Stimulated activated CD4-positive, alpha-beta T cell treated with anti-CD3 and anti-CD28 coated beads, Interleukin-12 subunit alpha, Interleukin-12 subunit beta, amount 100 ng/mL, for 48 hours (primary cell): ENCODE data around the gene C4BPA.

Experiments used
- DNase-seq, 3 donors: peaks; one replicate each; pipeline ENCODE4 v3.0.0-alpha.2; 2020; ENCODE audit warnings: low read depth in 2 of 3, low spot score in 1 of 3

Gene C4BPA

GRCh38 chr1:207103892-207104373, at the start of gene C4BPA:
C4BPA (plus strand) TSS chr1:207104233; CDS start chr1:207113026, 8,793 bp downstream.
- DNase-seq, result no peak

GRCh38 chr1:207054491-207054890, 49.5 kb upstream of the C4BPA start:
- no peak for DNase-seq

DNA sequence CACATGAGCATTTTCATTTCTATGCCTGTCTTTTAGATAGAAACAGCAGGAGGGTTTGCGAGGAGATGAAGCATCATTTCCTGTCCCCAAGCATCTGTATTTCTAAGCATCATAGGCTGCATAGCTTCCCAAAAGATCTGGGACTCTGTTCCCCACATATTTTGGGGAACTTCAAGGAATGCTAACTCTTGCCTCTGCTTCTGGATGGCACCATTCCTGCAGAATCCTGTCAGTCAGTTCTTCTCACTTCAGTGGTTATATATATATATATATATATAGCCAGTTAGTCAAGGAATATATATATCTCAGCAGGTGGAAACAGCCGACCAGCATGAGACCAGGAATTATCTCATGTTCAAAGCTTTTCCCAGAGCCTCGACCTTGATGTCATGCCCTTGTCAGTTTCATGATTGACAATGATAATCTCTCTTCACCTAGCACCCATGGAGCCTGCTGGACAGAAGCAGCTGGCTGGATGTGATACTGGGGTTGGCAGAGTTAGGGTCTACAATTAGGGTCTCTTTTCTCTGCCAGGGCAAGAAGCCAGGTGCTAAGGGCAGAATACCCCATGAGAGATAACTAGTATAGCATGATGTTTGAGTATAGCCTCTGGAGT, 48.5 kb upstream of the C4BPA start:
- no peak for DNase-seq

DNA sequence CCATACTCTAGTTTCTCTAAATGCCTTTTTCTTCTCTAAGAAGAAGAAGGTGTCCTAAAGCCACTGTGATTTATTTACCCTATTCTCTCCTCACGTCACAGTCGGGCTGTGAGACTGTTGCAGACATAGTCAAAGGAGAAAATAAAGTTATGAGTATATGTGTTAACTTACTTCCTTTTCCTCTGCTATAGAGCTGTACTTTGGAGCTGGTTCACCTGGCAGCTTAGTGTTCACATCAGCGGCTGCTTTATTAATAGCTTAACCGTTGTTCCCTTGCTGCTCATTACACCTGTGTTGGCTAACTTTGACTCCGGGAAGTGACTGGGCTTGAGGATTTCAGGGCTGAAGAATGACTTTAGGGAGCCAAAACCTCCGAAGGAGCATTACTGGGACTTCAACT, 47.4 kb upstream of the C4BPA start:
- no peak for DNase-seq

DNA sequence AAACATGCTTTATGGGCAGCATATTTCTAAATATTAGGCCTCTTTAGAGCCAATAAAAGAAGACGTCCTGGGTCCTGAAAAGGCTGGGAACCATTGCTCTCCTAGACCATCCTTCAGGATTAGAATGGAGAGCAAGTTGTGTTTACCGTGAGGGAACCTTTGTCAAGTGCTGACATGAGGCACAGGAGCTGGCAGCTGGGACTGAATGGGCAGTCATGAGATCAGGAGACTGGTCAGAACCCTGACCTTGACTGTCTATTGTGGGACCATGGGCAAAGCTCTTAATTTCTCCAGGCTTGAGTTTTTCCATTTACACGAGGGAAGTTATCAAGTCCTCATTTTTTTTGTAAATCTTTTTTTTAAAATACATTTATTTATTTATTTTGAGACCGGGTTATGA, 45.8 kb upstream of the C4BPA start:
- no peak for DNase-seq

GRCh38 chr1:207058878-207059867, 44.9 kb upstream of the C4BPA start:
- no peak for DNase-seq

DNA sequence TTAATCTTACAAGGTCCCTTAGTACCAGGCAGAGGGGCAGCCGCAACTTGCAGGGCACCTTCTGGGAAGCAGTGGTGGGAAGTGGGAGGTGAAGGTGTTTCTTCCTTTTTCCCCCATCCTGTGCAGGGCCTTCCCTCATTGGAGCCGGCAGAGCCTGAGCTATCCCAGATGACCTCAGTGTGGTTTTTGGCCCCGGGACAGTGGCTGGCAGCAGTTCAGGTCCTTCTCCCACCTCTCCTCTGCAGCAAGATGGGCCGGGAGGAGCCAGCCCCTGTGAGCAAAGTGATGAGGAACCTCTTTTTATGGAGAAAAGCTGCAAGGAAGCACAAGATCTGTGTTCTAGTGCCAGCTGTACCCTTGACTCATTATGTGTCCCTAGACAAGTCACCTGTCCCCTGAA, 44.2 kb upstream of the C4BPA start:
- no peak for DNase-seq

- no peak for DNase-seq
Observed at GRCh38 chr1:207060596-207060995, 43.4 kb upstream of the C4BPA start.

DNA sequence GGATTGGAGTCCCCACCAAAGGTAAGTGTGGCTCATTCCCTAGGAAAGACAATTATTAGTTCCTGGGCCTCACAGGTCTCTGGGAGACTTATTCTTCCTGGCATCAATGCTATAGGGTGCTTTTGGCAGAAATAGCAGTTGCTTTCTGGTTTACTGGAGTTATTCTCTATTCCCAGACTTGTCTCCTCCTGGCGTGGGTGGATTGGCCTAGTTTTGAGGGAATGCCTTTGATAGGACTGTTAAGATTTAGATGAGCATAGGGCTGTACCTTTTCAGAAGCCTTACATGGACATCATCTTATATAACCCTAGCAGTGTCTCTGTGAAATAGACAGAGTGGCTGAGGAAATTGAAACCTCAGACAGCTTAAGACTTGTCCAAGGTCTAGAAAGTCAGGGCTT, 42.0 kb upstream of the C4BPA start:
- no peak for DNase-seq

DNA sequence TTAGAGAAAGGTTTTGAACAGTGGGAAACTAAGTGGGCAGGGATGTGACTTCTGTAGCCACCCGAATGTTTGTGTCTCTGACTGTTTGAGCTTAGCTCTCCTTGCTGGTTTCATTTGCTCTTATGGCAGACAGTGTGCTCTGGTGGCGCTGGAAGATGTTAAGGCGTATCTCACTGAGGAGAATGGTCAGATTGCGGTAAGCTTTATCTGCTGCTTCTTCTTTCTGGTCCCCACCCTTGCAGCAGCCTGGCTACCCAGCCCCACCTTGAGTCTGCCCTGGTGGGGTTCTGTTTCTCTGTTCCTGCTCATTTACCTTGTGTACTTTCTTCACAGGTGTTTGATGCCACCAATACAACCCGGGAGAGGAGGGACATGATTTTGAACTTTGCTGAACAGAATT, 41.0 kb upstream of the C4BPA start:
- no peak for DNase-seq

DNA sequence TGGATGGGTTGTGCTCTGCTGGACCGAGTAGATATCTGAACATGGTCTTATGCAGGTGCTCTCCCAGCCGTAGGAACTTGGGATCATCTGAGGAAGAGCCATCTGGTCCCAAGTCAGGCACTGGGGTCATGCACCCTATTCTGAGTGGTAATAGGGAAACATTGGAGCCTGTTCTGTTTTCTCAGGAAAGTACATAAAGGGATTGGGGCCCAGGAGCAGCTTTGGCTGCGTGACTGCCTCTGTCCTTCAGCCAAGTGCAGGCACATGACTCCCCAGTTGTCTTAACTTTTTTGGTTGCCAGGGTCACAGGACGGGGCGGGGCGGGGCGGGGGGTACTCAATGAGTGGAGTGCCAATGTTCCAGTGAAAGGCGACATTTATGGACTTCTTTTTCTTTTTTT, 39.5 kb upstream of the C4BPA start:
- DNase-seq, result no peak

- no peak for DNase-seq
Observed at GRCh38 chr1:207067185-207067584, 36.8 kb upstream of the C4BPA start.

- DNase-seq, result no peak
Observed at GRCh38 chr1:207067665-207068064, 36.4 kb upstream of the C4BPA start.

- DNase-seq, result no peak
Observed at GRCh38 chr1:207069061-207069460, 35.0 kb upstream of the C4BPA start.

DNA sequence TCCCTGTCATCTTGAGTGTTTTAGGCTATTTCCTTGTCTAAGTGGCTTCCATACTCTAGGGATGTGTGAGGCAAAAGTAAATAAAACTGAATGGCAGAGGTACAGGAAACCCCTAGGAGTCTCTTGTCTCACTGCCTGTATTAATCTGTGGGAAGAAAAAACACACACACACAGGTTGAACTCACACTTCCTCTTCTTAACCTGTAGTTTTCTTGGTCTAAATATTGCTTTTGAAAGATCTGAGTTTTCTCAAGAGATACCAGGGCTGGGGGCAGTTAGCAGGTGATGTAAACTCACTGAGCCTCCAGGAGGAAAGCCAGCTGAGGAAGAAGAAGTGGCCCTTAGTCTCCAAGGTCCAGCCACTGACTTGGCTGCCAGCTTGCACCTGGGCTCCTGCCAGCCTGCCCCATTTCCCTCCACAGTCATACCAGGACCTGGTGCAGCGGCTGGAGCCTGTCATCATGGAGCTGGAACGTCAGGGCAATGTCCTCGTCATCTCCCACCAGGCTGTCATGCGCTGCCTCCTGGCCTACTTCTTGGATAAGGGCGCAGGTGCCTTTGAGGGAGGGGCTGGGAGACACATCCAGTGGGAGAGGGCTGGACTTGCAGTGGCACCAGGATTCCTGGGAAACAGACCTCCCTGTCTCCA, 34.1 kb upstream of the C4BPA start:
- DNase-seq, result no peak

GRCh38 chr1:207070811-207071210, 33.2 kb upstream of the C4BPA start:
- no peak for DNase-seq

GRCh38 chr1:207071426-207071825, 32.6 kb upstream of the C4BPA start:
- DNase-seq, result no peak

DNA sequence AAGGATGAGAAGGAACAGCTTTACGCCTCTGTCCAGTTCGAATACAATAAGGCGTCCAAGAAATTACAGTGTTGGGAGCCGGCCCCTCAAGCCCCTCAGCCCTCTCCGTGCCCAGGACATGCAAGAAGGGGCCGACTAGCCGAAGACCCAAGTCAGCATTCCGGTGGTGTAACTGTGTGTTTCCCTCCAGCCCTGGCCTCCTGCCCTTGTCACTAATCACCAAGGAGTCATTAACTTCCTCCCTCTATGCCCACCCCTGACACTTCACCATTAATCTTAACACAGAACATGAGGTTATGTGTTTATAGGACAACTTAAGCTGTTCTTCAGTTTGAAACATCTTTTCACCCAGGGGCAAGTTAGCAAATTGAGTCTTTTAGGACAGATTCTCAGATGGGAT, 31.8 kb upstream of the C4BPA start:
- DNase-seq, result no peak

- no peak for DNase-seq
Observed at GRCh38 chr1:207073906-207074820, 29.9 kb upstream of the C4BPA start.

GRCh38 chr1:207076181-207076955, 27.7 kb upstream of the C4BPA start:
- DNase-seq, result no peak
